A549 (cell line): Measurements from ENCODE around the gene MYDGF. TPM values are rescaled to one million over a fixed set of nuclear protein-coding genes. Genes with fewer than 3 reads are reported as not detected.
"Not testable (repeated sequence)": the region's sequence is repeated elsewhere in the genome, so short reads cannot be mapped to it uniquely, and the experiment has no call there.

Experiments used
- ATAC-seq, 2 experiments: fragments of 200-7000 bp in 1 of 2; fragments of >200 bp in 1 of 2; cut with Nextera tagmentation in 1 of 2; cut with Tn5 transposase in 1 of 2; 3 replicates each; pipeline versions ENCODE4 v1.8.0 to v1.9.1; 2018 to 2020; ENCODE audit warnings: mild to moderate bottlenecking in 1 of 2, moderate library complexity in 1 of 2
- CTCF ChIA-PET: fragments of 300-600 bp; sonication (Branson Sonifier 250); formaldehyde crosslinking; extraction: SDS; loops from one replicate; lab custom pipeline; 2021; ENCODE audit warnings: antibody characterized with exemption, inconsistent platforms; lab: Yijun Ruan, JAX
- POLR2A ChIA-PET: fragments of 350-600 bp; formaldehyde crosslinking; extraction: SDS; loops from one replicate; lab custom pipeline; 2021; ENCODE audit warnings: antibody characterized with exemption, inconsistent platforms; lab: Yijun Ruan, JAX
- DNase-seq, 2 experiments: peaks; one replicate each; pipeline versions ENCODE4 v3.0.0 to v3.0.0-alpha.2; 2011 to 2016; ENCODE audit warnings: low read depth in 1 of 2, low spot score in 1 of 2
- FAIRE-seq: peaks from 2 replicates; lab custom pipeline; 2011; peaks lifted over from hg19 to GRCh38; lab: Jason Lieb, UNC
- H3K27ac ChIP-seq, 2 experiments: fragments of >200 bp; sonication (Bioruptor Twin); formaldehyde crosslinking; 3 replicates each; pipeline ENCODE4 v1.5.1; 2016 to 2017
- H3K4me1 ChIP-seq: fragments of >200 bp; sonication (Bioruptor Twin); formaldehyde crosslinking; 3 replicates; pipeline ENCODE4 v1.6.1; 2016
- H3K4me2 ChIP-seq: fragments of >200 bp; sonication (Bioruptor Twin); formaldehyde crosslinking; 3 replicates; pipeline ENCODE4 v1.6.1; 2016
- H3K4me3 ChIP-seq: fragments of >200 bp; sonication (Bioruptor Twin); formaldehyde crosslinking; 3 replicates; pipeline ENCODE4 v1.5.1; 2016
- H3K9me3 ChIP-seq: fragments of >200 bp; sonication (Bioruptor Twin); formaldehyde crosslinking; 3 replicates; pipeline ENCODE4 v1.6.1; 2016
- BCL3 ChIP-seq: fragments of >200 bp; sonication (Bioruptor Twin); formaldehyde crosslinking; IDR thresholded peaks from 3 replicates; pipeline ENCODE4 v1.6.1; 2016
- BHLHE40 ChIP-seq: IDR thresholded peaks from 2 replicates; pipeline ENCODE4 v1.6.1; 2012; ENCODE audit warnings: low read depth, low read length, inconsistent platforms
- CHD4 ChIP-seq: fragments of 200-600 bp; sonication (generic); IDR thresholded peaks from 2 replicates; pipeline ENCODE4 v1.6.1; 2016; ENCODE audit warnings: antibody characterized with exemption, mild to moderate bottlenecking, borderline replicate concordance
- ELK1 ChIP-seq: fragments of 150-350 bp; IDR thresholded peaks from 2 replicates; pipeline ENCODE4 v1.6.1; 2014; ENCODE audit warnings: low read depth, mild to moderate bottlenecking, low read length
- FOSL2 ChIP-seq, 2 experiments: fragments of 450-650 bp in 1 of 2; fragments of >200 bp in 1 of 2; sonication (Bioruptor Twin) in 1 of 2; formaldehyde crosslinking; IDR thresholded peaks; 2 replicates each; pipeline versions ENCODE4 v1.5.0 to v1.6.1; 2016 to 2020; ENCODE audit warnings: mild to moderate bottlenecking in 1 of 2, moderate library complexity in 1 of 2
- FOXS1 ChIP-seq: fragments of 250-450 bp; sonication (Bioruptor Pico); IDR thresholded peaks from 2 replicates; pipeline ENCODE4 v1.5.0; 2020; ENCODE audit warnings: mild to moderate bottlenecking, moderate library complexity
- GATA3 ChIP-seq: IDR thresholded peaks from 2 replicates; pipeline ENCODE4 v1.6.1; 2012; ENCODE audit warnings: borderline replicate concordance
- HDAC2 ChIP-seq: fragments of 200-600 bp; sonication (generic); IDR thresholded peaks from 2 replicates; pipeline ENCODE4 v1.6.1; 2016
- HEYL ChIP-seq: fragments of 250-450 bp; sonication (Bioruptor Pico); IDR thresholded peaks from 2 replicates; pipeline ENCODE4 v1.8.0; 2021; ENCODE audit warnings: mild to moderate bottlenecking, moderate library complexity
- HOXB13 ChIP-seq: fragments of 250-450 bp; sonication (Bioruptor Pico); IDR thresholded peaks from 2 replicates; pipeline ENCODE4 v1.5.0; 2020; ENCODE audit warnings: low read depth, mild to moderate bottlenecking, moderate library complexity
- JUNB ChIP-seq: fragments of >200 bp; sonication (Bioruptor Twin); formaldehyde crosslinking; IDR thresholded peaks from 2 replicates; pipeline ENCODE4 v1.6.1; 2016
- MAX ChIP-seq: IDR thresholded peaks from 2 replicates; pipeline ENCODE4 v1.6.1; 2012
- NFE2L2 ChIP-seq: fragments of 150-350 bp; conservative IDR thresholded peaks from 2 replicates; pipeline ENCODE4 v1.6.1; 2014; ENCODE audit warnings: low read length
- NR3C1 ChIP-seq: fragments of >200 bp; sonication (Bioruptor Twin); formaldehyde crosslinking; IDR thresholded peaks from 3 replicates; pipeline ENCODE4 v1.6.1; 2017
- PHF8 ChIP-seq: fragments of 200-600 bp; sonication (generic); IDR thresholded peaks from 2 replicates; pipeline ENCODE4 v1.6.1; 2016; ENCODE audit warnings: low read depth, mild to moderate bottlenecking, antibody characterized with exemption, moderate library complexity, borderline replicate concordance
- POLR2A ChIP-seq: IDR thresholded peaks from 2 replicates; pipeline ENCODE4 v1.6.1; 2012; ENCODE audit warnings: mild to moderate bottlenecking, low read length
- RARB ChIP-seq: fragments of 250-450 bp; sonication (Bioruptor Pico); IDR thresholded peaks from 2 replicates; pipeline ENCODE4 v1.8.0; 2021; ENCODE audit warnings: mild to moderate bottlenecking, moderate library complexity
- RFX5 ChIP-seq: fragments of 450-650 bp; IDR thresholded peaks from 2 replicates; pipeline ENCODE4 v1.7.1; 2014; ENCODE audit warnings: antibody characterized with exemption, mild to moderate bottlenecking, moderate library complexity
- SMC3 ChIP-seq: fragments of >200 bp; sonication (Bioruptor Twin); formaldehyde crosslinking; IDR thresholded peaks from 3 replicates; pipeline ENCODE4 v1.6.1; 2018; ENCODE audit warnings: inconsistent platforms
- ZFP36 ChIP-seq: fragments of 450-650 bp; IDR thresholded peaks from 2 replicates; pipeline ENCODE4 v1.6.1; 2014; ENCODE audit warnings: borderline replicate concordance; ENCODE audit not compliant: partially characterized antibody
- ZNF302 ChIP-seq: fragments of 250-450 bp; sonication (Bioruptor Pico); IDR thresholded peaks from 2 replicates; pipeline ENCODE4 v1.9.0; 2021; ENCODE audit warnings: inconsistent platforms, mild to moderate bottlenecking, moderate library complexity
- WGBS: methylation state at CpG from one replicate; pipeline ENCODE4 v1.1.6; 2017; ENCODE audit errors: missing lambda C conversion rate; 5-methylcytosine and 5-hydroxymethylcytosine counted together
- polyA plus RNA-seq, 4 experiments: library from polyadenylated mRNA; depleted of rRNA in 3 of 4; stranded (reverse); fragments of >200 nt; fragmentation: RNase III in 1 of 4; extraction: RNeasy Plus Mini Kit Qiagen cat#74134 plus additional on column Dnase treatment in 1 of 4; gene quantifications; 2 replicates in 3 of 4; 3 replicates in 1 of 4; pipeline ENCODE4 v1.2.3, GENCODE V29; 2011 to 2017

Gene MYDGF
- polyA plus RNA-seq, 2 of the 4 experiments (the other 2 are of a cell fraction): 62.1 to 107 TPM

GRCh38 chr19:4686700-4687099 lies 16.6 kb upstream of the MYDGF start (continued):
- TF ChIP-seq SMC3 (no peak), GATA3 (no peak), NFE2L2 (no peak)

GRCh38 chr19:4684312-4685095 lies 14.4 kb upstream of the MYDGF start:
- H3K4me3 ChIP-seq: no peak overlapping the region
- WGBS: 95% methylated on average over 14 of the region's 28 CpGs
- no peak for ATAC-seq
- ChIA-PET CTCF (no interaction called here), POLR2A (no interaction called here)
- H3K27ac ChIP-seq: no peak overlapping the region
- TF ChIP-seq ZNF302 (CRISPR knock-in tag) (no peak), PHF8 (no peak), GATA3 (no peak), RFX5 (no peak), JUNB (no peak), MAX (no peak), HDAC2 (no peak), FOXS1 (no peak)
- no peak for FAIRE-seq
- DNase-seq: no peak
- no peaks in the 10 kb centered on the region for H3K4me1 ChIP-seq
- no peaks in the 10 kb centered on the region for H3K9me3 ChIP-seq
- H3K4me2 ChIP-seq: no peak overlapping the region

GRCh38 chr19:4682417-4683200 lies 12.5 kb upstream of the MYDGF start:
- over 99% methylated on average over 22 of the region's 45 CpGs for WGBS
- no peak for DNase-seq
- no peak for ATAC-seq
- FAIRE-seq: no peak
- H3K9me3 ChIP-seq: no peaks in the 10 kb centered on the region
- H3K4me3 ChIP-seq: no peak overlapping the region
- no peaks in the 10 kb centered on the region for H3K4me1 ChIP-seq
- no peak overlapping the region for H3K27ac ChIP-seq
- TF ChIP-seq GATA3: no peak
- no peak for TF ChIP-seq HDAC2
- no peak for TF ChIP-seq BCL3
- ChIA-PET CTCF (no interaction called here), POLR2A (no interaction called here)
- no peak overlapping the region for H3K4me2 ChIP-seq

- WGBS: 94% methylated on average over 7 of the region's 7 CpGs
- FAIRE-seq, H3K4me2 ChIP-seq, H3K4me3 ChIP-seq, POLR2A ChIA-PET, H3K4me1 ChIP-seq, H3K9me3 ChIP-seq, DNase-seq, H3K27ac ChIP-seq, ATAC-seq: not testable (repeated sequence)
- CTCF ChIA-PET: interaction anchor here (0.5 to 1.3 kb wide), 4 partner anchors 13 to 44 kb away, joined by 3 to 4 read pairs (median 3); no protein-coding TSS in a partner anchor
These were observed 9.9 kb upstream of the MYDGF start for GRCh38 chr19:4680021-4680420.

GRCh38 chr19:4678881-4679790 lies 9.0 kb upstream of the MYDGF start:
- POLR2A ChIA-PET: no interaction called here
- H3K4me2 ChIP-seq: no peak overlapping the region
- ATAC-seq: peak; percentile 15 to 68; a peak in 4 of 6 replicates
- H3K9me3 ChIP-seq: no peaks in the 10 kb centered on the region
- FAIRE-seq: no peak
- peak in 1 of 2 experiments; percentile 69 for DNase-seq
- no peak overlapping the region for H3K27ac ChIP-seq
- no peak overlapping the region for H3K4me3 ChIP-seq
- 82% methylated on average over 15 of the region's 34 CpGs for WGBS
- TF ChIP-seq NR3C1 (no peak), BHLHE40 (no peak), SMC3 (no peak), CHD4 (no peak), HOXB13 (CRISPR knock-in tag) (no peak), GATA3 (no peak), POLR2A (no peak), ELK1 (no peak), ZFP36 (no peak), RARB (CRISPR knock-in tag) (no peak), FOSL2 (IDR thresholded peaks at IDR 0.05) (no peak), FOSL2 (CRISPR knock-in tag; IDR thresholded peaks at IDR 0.05) (no peak), HEYL (no peak), ZNF302 (CRISPR knock-in tag) (no peak), FOXS1 (no peak)
- CTCF ChIA-PET: no interaction called here
- H3K4me1 ChIP-seq: no peaks in the 10 kb centered on the region
